GM13977 (cell line): Measurements from ENCODE around the gene DYNC1I1.

ENCODE experiments used
- DNase-seq: peaks from one replicate; pipeline ENCODE4 v3.0.0; 2012; ENCODE audit warnings: low spot score
- in situ Hi-C: fragments of 300-500 bp; cut with MboI; formaldehyde crosslinking; loops from one replicate; pipeline ENCODE4 v1.12.0; 2022; ENCODE audit warnings: low sequenced_read_pairs, low pct_unique_long_range_greater_than_20kb, mixed read lengths, inconsistent platforms; ENCODE audit not compliant: unreplicated experiment
- TF ChIP-seq, protein P1 (sequence below): IDR thresholded peaks from 2 replicates; pipeline ENCODE4 v1.5.1; 2012; ENCODE audit warnings: mild to moderate bottlenecking, control low read depth; ENCODE audit not compliant: insufficient read depth; ENCODE audit errors: extremely low read depth, missing control alignments

Gene DYNC1I1

DNA sequence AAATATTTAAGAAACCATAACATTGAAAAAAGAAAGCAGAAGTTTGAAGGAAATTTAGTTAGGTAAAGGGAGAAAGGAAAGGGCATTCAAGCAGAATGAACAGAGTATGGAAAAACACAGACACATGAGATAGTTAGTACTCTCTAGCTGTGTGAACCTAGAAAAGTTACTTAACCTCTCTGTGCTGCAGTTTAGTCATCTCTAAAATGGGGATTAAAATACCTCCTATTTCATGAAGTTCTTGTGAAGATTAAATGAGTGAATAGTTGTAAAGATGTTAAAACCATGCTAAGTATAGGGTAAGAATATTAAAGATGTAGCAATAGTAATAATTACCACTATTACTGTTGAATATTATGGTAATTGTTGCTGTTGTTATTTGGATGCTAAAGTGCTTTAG, 279.9 kb downstream of the DYNC1I1 start:
- TF ChIP-seq, protein P1, sequence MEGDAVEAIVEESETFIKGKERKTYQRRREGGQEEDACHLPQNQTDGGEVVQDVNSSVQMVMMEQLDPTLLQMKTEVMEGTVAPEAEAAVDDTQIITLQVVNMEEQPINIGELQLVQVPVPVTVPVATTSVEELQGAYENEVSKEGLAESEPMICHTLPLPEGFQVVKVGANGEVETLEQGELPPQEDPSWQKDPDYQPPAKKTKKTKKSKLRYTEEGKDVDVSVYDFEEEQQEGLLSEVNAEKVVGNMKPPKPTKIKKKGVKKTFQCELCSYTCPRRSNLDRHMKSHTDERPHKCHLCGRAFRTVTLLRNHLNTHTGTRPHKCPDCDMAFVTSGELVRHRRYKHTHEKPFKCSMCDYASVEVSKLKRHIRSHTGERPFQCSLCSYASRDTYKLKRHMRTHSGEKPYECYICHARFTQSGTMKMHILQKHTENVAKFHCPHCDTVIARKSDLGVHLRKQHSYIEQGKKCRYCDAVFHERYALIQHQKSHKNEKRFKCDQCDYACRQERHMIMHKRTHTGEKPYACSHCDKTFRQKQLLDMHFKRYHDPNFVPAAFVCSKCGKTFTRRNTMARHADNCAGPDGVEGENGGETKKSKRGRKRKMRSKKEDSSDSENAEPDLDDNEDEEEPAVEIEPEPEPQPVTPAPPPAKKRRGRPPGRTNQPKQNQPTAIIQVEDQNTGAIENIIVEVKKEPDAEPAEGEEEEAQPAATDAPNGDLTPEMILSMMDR, result no peak
- no peak for DNase-seq
- in situ Hi-C loops, result loop anchor here (25.0 kb wide), 1 partner anchor 985 kb away; no protein-coding TSS in a partner anchor

DNA sequence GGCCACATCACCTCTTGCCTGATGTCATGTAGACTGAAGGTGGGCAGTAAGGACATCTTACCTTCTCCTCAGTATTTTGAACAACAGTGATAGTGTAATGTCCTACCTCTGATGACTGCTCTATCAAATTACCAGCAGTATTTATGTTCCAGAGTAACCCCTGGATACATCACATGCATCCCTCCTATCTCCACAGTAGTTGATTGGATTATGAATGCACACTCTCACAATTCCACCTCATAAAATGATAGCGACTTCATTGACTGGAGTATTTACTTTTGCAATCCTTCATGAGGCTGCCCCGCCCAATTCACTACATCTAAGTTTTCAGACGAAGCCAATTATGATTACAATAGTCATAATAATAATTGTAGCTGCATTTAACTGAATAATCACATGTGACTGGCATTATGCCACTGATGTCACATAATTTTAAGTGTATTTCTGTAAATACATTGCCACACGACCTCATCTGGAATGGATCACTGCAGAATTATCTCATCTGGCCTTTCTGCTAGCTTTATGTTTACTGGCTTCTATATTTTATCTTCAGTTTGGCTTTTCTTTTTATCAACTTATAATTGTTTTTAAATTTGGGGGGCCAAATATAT, 280.6 kb downstream of the DYNC1I1 start:
- in situ Hi-C loops, result loop anchor here (25.0 kb wide), 1 partner anchor 984 kb away; no protein-coding TSS in a partner anchor
- no peak for DNase-seq
- TF ChIP-seq, protein P1, result no peak

- in situ Hi-C loops, result loop anchor here (25.0 kb wide), 1 partner anchor 982 kb away; no protein-coding TSS in a partner anchor
- TF ChIP-seq, protein P1, result no peak
- DNase-seq, result no peak
Observed at GRCh38 chr7:96055717-96056116, 283.4 kb downstream of the DYNC1I1 start.

DNA sequence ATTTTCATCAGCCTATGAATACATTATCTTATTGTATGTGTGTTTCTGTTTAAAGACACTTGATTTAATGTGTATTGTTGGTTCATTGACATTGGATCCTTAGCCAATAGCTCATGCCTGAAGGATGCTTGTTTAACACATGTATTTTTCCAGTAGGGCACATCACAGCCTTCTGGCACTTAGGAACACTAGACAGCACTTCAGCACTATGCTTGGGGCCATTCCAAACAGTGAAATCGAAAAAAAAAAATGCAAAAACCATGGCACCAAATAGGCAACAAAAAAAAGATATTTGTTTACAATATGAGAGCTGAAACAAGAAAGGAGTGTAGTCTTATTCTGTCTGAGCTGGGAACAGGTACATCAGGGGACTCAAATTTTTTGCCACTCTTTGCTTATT, 286.7 kb downstream of the DYNC1I1 start:
- TF ChIP-seq, protein P1, result no peak
- in situ Hi-C loops, result loop anchor here (25.0 kb wide), 1 partner anchor 978 kb away; no protein-coding TSS in a partner anchor
- DNase-seq, result no peak

DNA sequence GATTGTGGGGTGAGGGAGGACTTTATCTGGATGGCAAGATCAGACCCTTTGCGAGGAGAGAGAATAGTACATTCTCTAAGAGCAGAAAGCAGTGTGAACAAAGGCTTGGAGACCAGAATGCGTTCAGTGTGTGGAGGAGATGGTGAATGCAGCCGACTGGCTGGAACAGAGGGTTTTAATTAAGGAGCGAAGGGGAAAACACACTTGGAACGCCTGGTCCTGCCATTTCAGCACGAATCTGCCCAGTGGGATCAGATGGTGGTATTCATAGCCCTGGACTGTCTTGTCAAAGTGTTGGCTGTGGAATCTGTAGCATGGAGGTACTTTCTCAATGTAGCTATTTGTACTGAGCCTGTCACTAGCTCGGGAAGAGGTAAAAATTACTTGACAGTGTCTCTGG, 288.7 kb downstream of the DYNC1I1 start:
- in situ Hi-C loops, result loop anchor here (25.0 kb wide), 1 partner anchor 976 kb away; no protein-coding TSS in a partner anchor
- DNase-seq, result no peak
- TF ChIP-seq, protein P1, result no peak

DNA sequence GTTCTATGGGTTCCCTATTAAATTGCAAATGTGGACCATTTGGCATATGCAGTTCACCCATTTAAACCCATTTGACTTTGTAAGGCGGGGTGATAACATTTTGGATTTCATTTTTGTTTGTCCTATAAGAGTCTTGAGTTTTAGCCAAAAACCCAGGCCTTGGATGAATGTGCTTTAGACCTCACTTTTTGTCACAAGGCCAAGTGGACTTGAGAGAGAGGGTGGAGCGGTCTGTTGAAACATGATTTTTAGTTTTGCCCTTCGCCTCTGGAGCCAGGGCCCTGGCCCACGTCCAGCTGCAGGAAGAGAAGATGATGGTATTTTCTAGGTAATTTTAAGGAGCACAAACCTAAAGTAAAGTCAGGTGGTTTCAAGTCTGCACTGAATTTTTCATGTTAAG, 289.5 kb downstream of the DYNC1I1 start:
- in situ Hi-C loops, result loop anchor here (25.0 kb wide), 1 partner anchor 975 kb away; no protein-coding TSS in a partner anchor
- DNase-seq, result no peak
- TF ChIP-seq, protein P1, result no peak
